GM23248 (cell line): ENCODE measurements around the gene PIP5K1B.

Experiments used
- EZH2 ChIP-seq: fragments of 200-600 bp; sonication (generic); IDR thresholded peaks from 2 replicates; pipeline ENCODE4 v1.6.1; 2018; ENCODE audit warnings: antibody characterized with exemption, mild to moderate bottlenecking; ENCODE audit not compliant: insufficient read depth, poor library complexity, severe bottlenecking
- EZH2phosphoT487 ChIP-seq: fragments of 200-600 bp; sonication (generic); IDR thresholded peaks from 2 replicates; pipeline ENCODE4 v1.6.1; 2018; ENCODE audit warnings: antibody characterized with exemption, moderate library complexity, mild to moderate bottlenecking, low read depth; ENCODE audit not compliant: insufficient read depth

- TF ChIP-seq EZH2: no peak
- TF ChIP-seq EZH2phosphoT487: no peak
These were observed 39.4 kb downstream of the PIP5K1B start for GRCh38 chr9:68744426-68744825.
